ENCODE results near the gene UGT1A5. TPM values are rescaled to one million over a fixed set of nuclear protein-coding genes. Genes with fewer than 3 reads are reported as not detected.

The UGT1A5 gene
- total RNA-seq, 1 donor from 2014 or later = not detected

GRCh38 chr2:233816771-233817170 lies 104.1 kb downstream of the UGT1A5 start:
- Histone ChIP-seq H3K36me3 (ENCODE audit: control insufficient read depth, insufficient read depth, low read length) (no peaks in the 10 kb centered on the region), H3K27me3 (ENCODE audit: control insufficient read depth, insufficient read depth, low read length) (no peaks in the 10 kb centered on the region), H3K4me3 (ENCODE audit: low read depth, low read length) (no peak overlapping the region)
- no peak for TF ChIP-seq CTCF (IDR thresholded peaks at IDR 0.05; ENCODE audit: insufficient read depth, low read length, poor library complexity, severe bottlenecking)
- no peak for DNase-seq (ENCODE audit: low read depth)

GRCh38 chr2:233817361-233817911 lies 104.7 kb downstream of the UGT1A5 start:
- H3K36me3 ChIP-seq (ENCODE audit: control insufficient read depth, insufficient read depth, low read length) = no peaks in the 10 kb centered on the region
- no peak overlapping the region for H3K4me3 ChIP-seq (ENCODE audit: low read depth, low read length)
- no peaks in the 10 kb centered on the region for H3K27me3 ChIP-seq (ENCODE audit: control insufficient read depth, insufficient read depth, low read length)
- DNase-seq (ENCODE audit: low read depth) = no peak
- TF ChIP-seq CTCF (IDR thresholded peaks at IDR 0.05; ENCODE audit: insufficient read depth, low read length, poor library complexity, severe bottlenecking) = no peak

GRCh38 chr2:233817995-233818638 lies 105.4 kb downstream of the UGT1A5 start:
- no peak for TF ChIP-seq CTCF (IDR thresholded peaks at IDR 0.05; ENCODE audit: insufficient read depth, low read length, poor library complexity, severe bottlenecking)
- Histone ChIP-seq H3K36me3 (ENCODE audit: control insufficient read depth, insufficient read depth, low read length) (no peaks in the 10 kb centered on the region), H3K27me3 (ENCODE audit: control insufficient read depth, insufficient read depth, low read length) (no peaks in the 10 kb centered on the region), H3K4me3 (ENCODE audit: low read depth, low read length) (no peak overlapping the region)
- DNase-seq (ENCODE audit: low read depth) = no peak

- no peak for TF ChIP-seq CTCF (IDR thresholded peaks at IDR 0.05; ENCODE audit: insufficient read depth, low read length, poor library complexity, severe bottlenecking)
- no peak for DNase-seq (ENCODE audit: low read depth)
Measured at GRCh38 chr2:233818639-233819621, 106.2 kb downstream of the UGT1A5 start.

GRCh38 chr2:233819884-233820773 lies 107.4 kb downstream of the UGT1A5 start:
- TF ChIP-seq CTCF (IDR thresholded peaks at IDR 0.05; ENCODE audit: insufficient read depth, low read length, poor library complexity, severe bottlenecking) = no peak
- no peaks in the 10 kb centered on the region for H3K36me3 ChIP-seq (ENCODE audit: control insufficient read depth, insufficient read depth, low read length)
- no peak overlapping the region for H3K4me3 ChIP-seq (ENCODE audit: low read depth, low read length)
- H3K27me3 ChIP-seq (ENCODE audit: control insufficient read depth, insufficient read depth, low read length) = no peaks in the 10 kb centered on the region
- no peak for DNase-seq (ENCODE audit: low read depth)

More at GRCh38 chr2:233818639-233819621, 106.2 kb downstream of the UGT1A5 start:
- Histone ChIP-seq H3K4me3 (ENCODE audit: low read depth, low read length) (no peak overlapping the region), H3K36me3 (ENCODE audit: control insufficient read depth, insufficient read depth, low read length) (no peaks in the 10 kb centered on the region), H3K27me3 (ENCODE audit: control insufficient read depth, insufficient read depth, low read length) (no peaks in the 10 kb centered on the region)

All from kidney epithelial cell (primary cell).